Smooth muscle cell (in vitro differentiated cells): ENCODE measurements around the gene PARD3. TPM values are rescaled to one million over a fixed set of nuclear protein-coding genes. Genes with fewer than 3 reads are reported as not detected.

Experiments used
- DNase-seq: peaks from one replicate; lab custom pipeline; 2025; ENCODE audit not compliant: unreplicated experiment; lab: John Stamatoyannopoulos, UW
- H2AFZ ChIP-seq: fragments of 200-600 bp; sonication (generic); 2 replicates; pipeline ENCODE4 v1.6.0; 2016; ENCODE audit warnings: antibody characterized with exemption, low read depth, mild to moderate bottlenecking
- H3F3A ChIP-seq: fragments of 200-600 bp; sonication (generic); 2 replicates; pipeline ENCODE4 v1.6.0; 2017; ENCODE audit warnings: antibody characterized with exemption, low read depth
- H3K27ac ChIP-seq: fragments of 200-600 bp; sonication (generic); 2 replicates; pipeline ENCODE4 v1.5.1; 2016; ENCODE audit warnings: low read depth, mild to moderate bottlenecking
- H3K27me3 ChIP-seq: fragments of 200-600 bp; sonication (generic); 2 replicates; pipeline ENCODE4 v1.6.1; 2016; ENCODE audit warnings: low read depth, mild to moderate bottlenecking
- H3K36me3 ChIP-seq: fragments of 200-600 bp; sonication (generic); 2 replicates; pipeline ENCODE4 v1.5.1; 2016; ENCODE audit warnings: low read depth
- H3K4me1 ChIP-seq: fragments of 200-600 bp; sonication (generic); 2 replicates; pipeline ENCODE4 v1.5.1; 2016; ENCODE audit warnings: low read depth
- H3K4me2 ChIP-seq: fragments of 200-600 bp; sonication (generic); 2 replicates; pipeline ENCODE4 v1.6.0; 2016; ENCODE audit warnings: mild to moderate bottlenecking
- H3K4me3 ChIP-seq: fragments of 200-600 bp; sonication (generic); 2 replicates; pipeline ENCODE4 v1.5.1; 2016; ENCODE audit warnings: mild to moderate bottlenecking
- H3K79me2 ChIP-seq: fragments of 200-600 bp; sonication (generic); 2 replicates; pipeline ENCODE4 v1.6.0; 2016; ENCODE audit warnings: low read depth, mild to moderate bottlenecking
- H3K9ac ChIP-seq: fragments of 200-600 bp; sonication (generic); 2 replicates; pipeline ENCODE4 v1.6.0; 2016; ENCODE audit warnings: low read depth
- H3K9me3 ChIP-seq: fragments of 200-600 bp; sonication (generic); replicated peaks from 2 replicates; pipeline ENCODE4 v1.5.1; 2016; ENCODE audit warnings: low read depth
- H4K20me1 ChIP-seq: fragments of 200-600 bp; sonication (generic); 2 replicates; pipeline ENCODE4 v1.6.0; 2016; ENCODE audit warnings: low read depth
- WGBS: methylation state at CpG from one replicate; pipeline ENCODE4 v1.1.7; 2016; ENCODE audit warnings: low lambda C conversion rate; 5-methylcytosine and 5-hydroxymethylcytosine counted together
- polyA plus RNA-seq: library from polyadenylated mRNA; unstranded; fragments of >200 nt; fragmentation: Nextera tagmentation; extraction: Ambion mirVana; gene quantifications from 2 replicates; pipeline ENCODE4 v1.2.1, GENCODE V29; 2016
- total RNA-seq: library from RNA; depleted of rRNA; stranded (reverse); fragments of >200 nt; gene quantifications from 2 replicates; pipeline ENCODE4 v1.2.3, GENCODE V29; 2014
- TF ChIP-seq, protein P1 (sequence below): fragments of 200-600 bp; sonication (generic); IDR thresholded peaks from 2 replicates; pipeline ENCODE4 v1.5.1; 2017; ENCODE audit warnings: borderline replicate concordance, mild to moderate bottlenecking, antibody characterized with exemption; ENCODE audit not compliant: insufficient read depth, poor library complexity, severe bottlenecking

PARD3 gene
- total and polyA plus RNA-seq, 2 experiments from 2014 or later = 17.5 to 26.0 TPM

- peaks cover 29% of the 10 kb centered on the region for H3K79me2 ChIP-seq
Measured at GRCh38 chr10:34587002-34587679, 228.0 kb downstream of the PARD3 start.

GRCh38 chr10:34585422-34586112 lies 229.5 kb downstream of the PARD3 start:
- H3K4me3 ChIP-seq = no peak overlapping the region
- no peaks in the 10 kb centered on the region for H3F3A ChIP-seq
- peaks cover 25% of the 10 kb centered on the region for H3K79me2 ChIP-seq
- 87% methylated on average over 2 of the region's 2 CpGs for WGBS
- no peak for DNase-seq
- H3K9ac ChIP-seq = no peak overlapping the region
- H3K4me2 ChIP-seq = no peak overlapping the region
- H3K36me3 ChIP-seq = no peaks in the 10 kb centered on the region
- H3K9me3 ChIP-seq = no peaks in the 10 kb centered on the region
- TF ChIP-seq, protein P1, sequence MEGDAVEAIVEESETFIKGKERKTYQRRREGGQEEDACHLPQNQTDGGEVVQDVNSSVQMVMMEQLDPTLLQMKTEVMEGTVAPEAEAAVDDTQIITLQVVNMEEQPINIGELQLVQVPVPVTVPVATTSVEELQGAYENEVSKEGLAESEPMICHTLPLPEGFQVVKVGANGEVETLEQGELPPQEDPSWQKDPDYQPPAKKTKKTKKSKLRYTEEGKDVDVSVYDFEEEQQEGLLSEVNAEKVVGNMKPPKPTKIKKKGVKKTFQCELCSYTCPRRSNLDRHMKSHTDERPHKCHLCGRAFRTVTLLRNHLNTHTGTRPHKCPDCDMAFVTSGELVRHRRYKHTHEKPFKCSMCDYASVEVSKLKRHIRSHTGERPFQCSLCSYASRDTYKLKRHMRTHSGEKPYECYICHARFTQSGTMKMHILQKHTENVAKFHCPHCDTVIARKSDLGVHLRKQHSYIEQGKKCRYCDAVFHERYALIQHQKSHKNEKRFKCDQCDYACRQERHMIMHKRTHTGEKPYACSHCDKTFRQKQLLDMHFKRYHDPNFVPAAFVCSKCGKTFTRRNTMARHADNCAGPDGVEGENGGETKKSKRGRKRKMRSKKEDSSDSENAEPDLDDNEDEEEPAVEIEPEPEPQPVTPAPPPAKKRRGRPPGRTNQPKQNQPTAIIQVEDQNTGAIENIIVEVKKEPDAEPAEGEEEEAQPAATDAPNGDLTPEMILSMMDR = no peak
- H3K4me1 ChIP-seq = peaks cover 8% of the 10 kb centered on the region
- peaks cover 12% of the 10 kb centered on the region for H4K20me1 ChIP-seq
- no peaks in the 10 kb centered on the region for H3K27me3 ChIP-seq
- H3K27ac ChIP-seq = no peak overlapping the region
- no peak overlapping the region for H2AFZ ChIP-seq

More at GRCh38 chr10:34587002-34587679, 228.0 kb downstream of the PARD3 start:
- Histone ChIP-seq H3K27ac (no peak overlapping the region), H3K36me3 (no peaks in the 10 kb centered on the region), H3K27me3 (no peaks in the 10 kb centered on the region), H3F3A (no peaks in the 10 kb centered on the region), H3K9ac (no peak overlapping the region), H2AFZ (no peak overlapping the region), H3K9me3 (no peaks in the 10 kb centered on the region), H3K4me2 (no peak overlapping the region), H3K4me1 (no peaks in the 10 kb centered on the region), H3K4me3 (no peak overlapping the region), H4K20me1 (peaks cover 6% of the 10 kb centered on the region)
- 92% methylated on average over 4 of the region's 4 CpGs for WGBS
- no peak for DNase-seq
- TF ChIP-seq, protein P1 = no peak

DNA sequence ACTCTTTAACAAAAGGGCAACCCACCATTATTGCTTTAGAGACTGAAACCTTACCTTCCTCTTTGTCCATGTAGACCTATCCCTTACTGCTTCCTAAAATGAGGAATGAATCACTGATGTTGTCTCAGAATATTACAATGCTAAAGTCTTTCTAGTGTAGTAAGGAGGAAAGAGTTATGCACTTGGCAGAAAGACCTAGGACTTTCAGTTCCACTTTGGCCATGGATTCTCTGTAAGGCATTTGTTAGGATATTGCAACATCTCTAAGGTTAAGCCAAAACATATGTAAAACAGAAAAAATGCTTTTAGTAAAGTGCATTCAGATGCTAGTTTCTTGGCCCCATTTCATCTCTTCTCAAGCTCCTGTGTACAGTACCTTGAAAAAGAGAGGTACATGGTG lies 230.9 kb downstream of the PARD3 start:
- Histone ChIP-seq H3K79me2 (peaks cover 23% of the 10 kb centered on the region), H3K36me3 (no peaks in the 10 kb centered on the region), H3K4me3 (no peak overlapping the region), H3K27ac (no peak overlapping the region), H4K20me1 (peaks cover 12% of the 10 kb centered on the region), H2AFZ (no peak overlapping the region), H3K9ac (no peak overlapping the region), H3K4me1 (peaks cover 8% of the 10 kb centered on the region), H3K4me2 (no peak overlapping the region), H3F3A (no peaks in the 10 kb centered on the region), H3K27me3 (no peaks in the 10 kb centered on the region), H3K9me3 (no peaks in the 10 kb centered on the region)
- no peak for DNase-seq
- TF ChIP-seq, protein P1 = no peak
